Measurements from ENCODE around the gene SMDT1. TPM values are rescaled to one million over a fixed set of nuclear protein-coding genes. Genes with fewer than 3 reads are reported as not detected.

Gene SMDT1
- polyA plus RNA-seq, 1 donor = 93.7 TPM

DNA sequence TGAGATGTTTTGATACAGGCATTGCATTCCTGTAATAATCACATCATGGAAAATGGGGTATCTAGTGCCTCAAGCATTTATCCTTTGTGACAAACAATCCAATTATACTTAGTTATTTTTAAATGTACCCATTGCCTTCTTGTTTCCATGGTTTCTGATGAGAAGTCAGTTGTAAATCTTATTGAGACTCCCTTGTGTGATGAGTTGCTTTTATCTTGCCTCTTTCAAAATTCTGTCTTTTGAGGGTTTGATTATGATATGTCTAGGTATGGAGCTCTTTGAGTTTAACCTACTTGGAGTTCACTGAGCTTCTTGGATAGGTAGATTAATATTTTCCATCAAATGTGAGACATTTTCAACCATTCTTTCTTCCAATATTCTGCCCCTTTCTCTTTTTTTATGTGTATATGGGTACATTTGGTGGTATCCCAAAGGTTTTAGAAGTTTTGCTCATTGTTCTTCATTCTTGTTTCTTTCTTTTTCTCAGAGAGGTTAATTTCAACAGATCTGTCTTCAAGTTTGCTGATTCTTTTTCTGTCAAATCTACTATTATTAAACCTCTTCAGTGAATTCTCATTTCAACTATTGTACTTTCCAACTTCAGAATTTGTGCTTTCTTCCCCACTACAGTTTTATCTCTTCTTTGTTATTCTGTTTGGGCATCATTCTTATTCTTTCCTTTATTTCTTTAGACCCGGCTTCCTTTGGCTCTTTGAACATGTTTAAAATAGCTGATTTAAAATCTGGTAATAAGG lies 22.6 kb upstream of the SMDT1 start:
- peaks cover 31% of the 10 kb centered on the region for H3K36me3 ChIP-seq (ENCODE audit: control insufficient read depth, insufficient read depth, low read length)
- no peaks in the 10 kb centered on the region for H3K4me1 ChIP-seq (ENCODE audit: control insufficient read depth, insufficient read depth, low read length)
- H3K27ac ChIP-seq (ENCODE audit: low read length) = no peak overlapping the region
- peaks cover 11% of the 10 kb centered on the region for H3K9me3 ChIP-seq (ENCODE audit: control insufficient read depth, low read depth, low read length)
- no peak overlapping the region for H3K4me3 ChIP-seq (ENCODE audit: low read length)
- H3K27me3 ChIP-seq (ENCODE audit: control insufficient read depth, insufficient read depth, low read length) = no peaks in the 10 kb centered on the region
- WGBS (ENCODE audit: insufficient coverage, low lambda C conversion rate) = 100% methylated on average over 1 of the region's 1 CpG
- no peak for DNase-seq

DNA sequence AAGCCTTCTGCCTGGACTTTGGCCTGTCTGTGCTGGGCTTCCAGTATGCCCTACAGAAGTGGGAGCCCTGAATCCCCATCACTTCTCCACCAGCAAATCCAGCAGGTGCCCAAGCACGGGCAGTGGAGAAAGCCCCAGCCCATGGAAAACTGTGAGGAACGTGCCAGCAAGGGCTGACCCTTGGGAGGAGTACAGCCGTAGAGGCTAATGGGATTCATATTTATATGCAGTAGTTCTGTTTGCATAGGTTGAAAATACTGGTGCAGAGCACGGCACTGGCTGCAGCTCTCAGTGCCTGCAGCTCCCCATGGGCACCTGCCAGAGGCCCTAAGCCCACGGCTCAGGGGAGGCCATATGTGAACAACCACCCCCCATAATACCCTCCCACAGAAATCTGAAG lies 19.0 kb upstream of the SMDT1 start:
- no peak overlapping the region for H3K27ac ChIP-seq (ENCODE audit: low read length)
- H3K4me3 ChIP-seq (ENCODE audit: low read length) = no peak overlapping the region
- H3K36me3 ChIP-seq (ENCODE audit: control insufficient read depth, insufficient read depth, low read length) = peaks cover 45% of the 10 kb centered on the region
- DNase-seq = no peak
- H3K4me1 ChIP-seq (ENCODE audit: control insufficient read depth, insufficient read depth, low read length) = peaks cover 5% of the 10 kb centered on the region
- no CpG with 5 or more reads among the region's 5 CpGs for WGBS (ENCODE audit: insufficient coverage, low lambda C conversion rate)
- H3K27me3 ChIP-seq (ENCODE audit: control insufficient read depth, insufficient read depth, low read length) = no peaks in the 10 kb centered on the region
- H3K9me3 ChIP-seq (ENCODE audit: control insufficient read depth, low read depth, low read length) = peaks cover 11% of the 10 kb centered on the region

DNA sequence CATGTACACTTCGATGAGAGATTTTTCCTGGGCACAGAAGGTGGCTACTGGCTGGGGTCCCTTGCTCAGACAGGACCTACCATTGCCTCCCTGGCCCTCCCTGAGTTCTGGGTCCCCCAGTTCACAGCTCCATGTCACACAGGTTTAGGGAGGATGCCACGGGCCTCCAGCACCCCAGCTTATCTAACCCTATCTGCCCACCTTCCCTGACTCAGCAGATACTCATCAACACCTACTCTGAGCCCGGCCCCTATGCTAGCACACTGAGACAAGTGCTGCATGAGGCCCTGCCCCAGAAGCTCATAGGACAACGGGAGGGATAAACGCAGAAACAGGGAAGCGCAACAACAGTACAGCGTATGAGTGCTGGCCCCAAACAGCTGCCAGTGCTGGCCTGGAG lies 18.5 kb upstream of the SMDT1 start:
- 90% methylated on average over 2 of the region's 7 CpGs for WGBS (ENCODE audit: insufficient coverage, low lambda C conversion rate)

DNA sequence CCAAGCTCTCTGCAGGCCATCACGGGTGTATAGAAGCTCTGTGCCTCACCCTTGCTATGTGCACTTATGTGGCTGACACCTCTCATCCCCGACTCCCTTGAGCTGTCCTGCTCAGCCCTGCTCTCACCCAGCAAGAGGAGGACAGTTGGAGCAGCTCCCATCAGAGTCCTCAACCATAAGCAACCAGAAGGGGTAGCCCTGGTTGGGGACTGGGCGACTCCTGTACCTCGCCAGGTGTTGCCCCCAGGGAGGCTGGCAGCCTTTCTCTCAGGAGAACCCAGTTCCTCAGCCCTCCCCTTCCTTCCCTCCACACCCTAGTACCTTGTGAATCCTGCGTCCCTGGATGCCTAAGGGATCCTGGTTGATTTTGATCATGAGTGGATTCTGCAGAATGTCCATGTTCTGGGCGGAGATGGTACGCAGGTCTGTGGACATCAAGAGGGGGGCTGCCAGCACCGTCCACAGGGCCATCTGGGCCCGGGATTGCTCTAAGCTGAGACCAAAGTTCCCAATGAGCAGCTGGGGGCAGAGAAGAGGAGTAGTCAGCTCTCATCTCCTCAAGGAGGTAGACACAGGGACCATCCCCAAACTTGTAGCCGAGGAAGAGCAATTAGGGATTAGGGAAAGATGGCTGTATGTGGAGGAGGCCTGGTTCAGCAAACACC lies 16.9 kb upstream of the SMDT1 start:
- Histone ChIP-seq H3K27ac (ENCODE audit: low read length) (no peak overlapping the region), H3K27me3 (ENCODE audit: control insufficient read depth, insufficient read depth, low read length) (no peaks in the 10 kb centered on the region), H3K36me3 (ENCODE audit: control insufficient read depth, insufficient read depth, low read length) (peaks cover 62% of the 10 kb centered on the region), H3K9me3 (ENCODE audit: control insufficient read depth, low read depth, low read length) (no peaks in the 10 kb centered on the region), H3K4me1 (ENCODE audit: control insufficient read depth, insufficient read depth, low read length) (peaks cover 5% of the 10 kb centered on the region), H3K4me3 (ENCODE audit: low read length) (no peak overlapping the region)
- no peak for DNase-seq
- WGBS (ENCODE audit: insufficient coverage, low lambda C conversion rate) = no CpG with 5 or more reads among the region's 10 CpGs

More for the DNA sequence above, 18.5 kb upstream of the SMDT1 start:
- no peak overlapping the region for H3K4me3 ChIP-seq (ENCODE audit: low read length)
- H3K27ac ChIP-seq (ENCODE audit: low read length) = no peak overlapping the region
- peaks cover 11% of the 10 kb centered on the region for H3K9me3 ChIP-seq (ENCODE audit: control insufficient read depth, low read depth, low read length)
- H3K4me1 ChIP-seq (ENCODE audit: control insufficient read depth, insufficient read depth, low read length) = peaks cover 5% of the 10 kb centered on the region
- DNase-seq = no peak
- peaks cover 49% of the 10 kb centered on the region for H3K36me3 ChIP-seq (ENCODE audit: control insufficient read depth, insufficient read depth, low read length)
- no peaks in the 10 kb centered on the region for H3K27me3 ChIP-seq (ENCODE audit: control insufficient read depth, insufficient read depth, low read length)

DNA sequence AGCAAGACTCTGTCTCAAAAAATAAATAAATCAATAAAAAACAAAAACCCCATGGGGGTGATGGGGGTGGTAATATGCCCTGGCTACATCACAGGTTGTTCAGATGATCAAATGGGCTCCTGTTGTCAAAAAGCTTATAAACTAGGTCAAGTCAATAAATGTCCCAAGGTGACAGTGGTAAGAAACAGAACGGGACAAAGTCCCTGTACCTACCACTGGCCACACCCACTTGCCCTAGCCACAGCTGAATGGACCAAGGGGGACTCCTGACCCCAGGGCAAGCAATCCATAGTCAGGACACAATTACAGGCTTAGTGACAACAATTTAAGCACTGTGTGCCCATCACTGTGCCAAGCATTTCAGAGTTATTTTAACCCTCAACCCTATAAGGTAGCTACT lies 14.9 kb upstream of the SMDT1 start:
- Histone ChIP-seq H3K36me3 (ENCODE audit: control insufficient read depth, insufficient read depth, low read length) (peaks cover 57% of the 10 kb centered on the region), H3K27ac (ENCODE audit: low read length) (no peak overlapping the region)

DNA sequence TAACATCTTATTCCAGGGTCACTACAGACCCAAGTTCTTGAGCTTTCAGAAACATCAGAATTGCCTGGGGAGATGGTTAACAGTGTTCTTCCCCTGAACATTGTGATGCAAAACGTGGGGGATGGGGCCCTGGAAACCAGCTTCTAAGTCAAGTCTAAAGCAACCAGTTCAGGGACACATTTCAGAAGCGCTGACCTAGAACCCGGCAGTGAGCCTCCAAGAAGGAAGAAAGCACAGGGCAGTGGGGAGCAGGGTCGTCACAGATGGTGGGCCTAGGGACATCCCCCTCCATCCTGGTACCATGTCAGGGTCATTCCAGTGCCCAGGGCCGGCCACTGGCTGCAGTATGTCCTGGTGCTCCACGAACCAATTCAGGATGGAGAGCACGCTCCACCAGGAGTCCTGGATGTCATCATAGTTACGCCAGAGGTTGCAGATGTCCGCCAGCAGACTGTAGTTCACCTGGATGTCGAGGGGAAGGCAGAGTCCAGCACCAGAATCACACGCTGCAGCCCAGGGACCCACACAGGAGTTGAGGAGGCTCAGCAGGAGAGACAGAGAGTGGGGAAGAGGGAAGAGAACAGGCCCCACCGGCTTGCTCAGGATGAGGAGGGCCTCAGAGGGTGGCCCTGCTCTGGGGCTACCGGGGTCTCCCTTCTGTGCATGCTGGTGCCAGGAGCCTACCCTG lies 13.9 kb upstream of the SMDT1 start:
- Histone ChIP-seq H3K4me1 (ENCODE audit: control insufficient read depth, insufficient read depth, low read length) (peaks cover 13% of the 10 kb centered on the region), H3K4me3 (ENCODE audit: low read length) (no peak overlapping the region), H3K27ac (ENCODE audit: low read length) (no peak overlapping the region), H3K36me3 (ENCODE audit: control insufficient read depth, insufficient read depth, low read length) (peaks cover 48% of the 10 kb centered on the region), H3K27me3 (ENCODE audit: control insufficient read depth, insufficient read depth, low read length) (no peaks in the 10 kb centered on the region), H3K9me3 (ENCODE audit: control insufficient read depth, low read depth, low read length) (no peaks in the 10 kb centered on the region)
- DNase-seq = no peak
- no CpG with 5 or more reads among the region's 13 CpGs for WGBS (ENCODE audit: insufficient coverage, low lambda C conversion rate)

More for the DNA sequence above, 14.9 kb upstream of the SMDT1 start:
- no CpG with 5 or more reads among the region's 1 CpG for WGBS (ENCODE audit: insufficient coverage, low lambda C conversion rate)
- DNase-seq = peak; percentile 40 to 62
- Histone ChIP-seq H3K9me3 (ENCODE audit: control insufficient read depth, low read depth, low read length) (no peaks in the 10 kb centered on the region), H3K4me1 (ENCODE audit: control insufficient read depth, insufficient read depth, low read length) (peaks cover 6% of the 10 kb centered on the region), H3K4me3 (ENCODE audit: low read length) (no peak overlapping the region), H3K27me3 (ENCODE audit: control insufficient read depth, insufficient read depth, low read length) (no peaks in the 10 kb centered on the region)

DNA sequence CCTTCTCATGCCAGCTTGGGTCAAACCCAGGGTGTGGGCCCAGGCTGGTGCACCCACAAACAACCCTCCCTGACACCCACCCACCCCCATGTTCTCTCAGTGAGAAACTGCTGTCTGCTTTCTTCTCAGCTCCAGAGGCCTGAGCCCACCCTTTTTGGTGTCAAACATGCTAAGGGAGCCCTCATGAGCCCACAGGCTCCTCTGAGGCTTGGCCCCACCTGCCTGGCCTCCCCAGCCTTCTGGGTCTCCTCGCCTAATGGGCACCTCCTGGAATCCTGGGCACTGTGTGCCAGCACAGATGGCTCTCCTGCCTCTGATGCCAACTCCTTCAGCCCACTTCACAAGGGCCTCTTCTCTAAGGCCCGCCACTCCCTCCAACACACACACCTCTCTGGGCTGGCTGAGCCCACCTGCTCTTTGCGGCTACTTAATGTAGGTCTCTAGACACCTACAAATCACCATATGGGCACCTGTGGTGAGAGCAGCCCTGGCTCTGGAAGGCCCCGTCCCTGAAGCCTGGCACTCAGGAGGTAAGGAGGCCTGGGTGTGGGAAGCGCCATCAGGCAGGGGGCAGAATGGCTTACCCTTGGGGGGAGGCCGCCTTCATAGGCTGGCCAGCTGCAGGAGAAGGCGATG lies 13.3 kb upstream of the SMDT1 start:
- H3K4me3 ChIP-seq (ENCODE audit: low read length) = no peak overlapping the region

DNA sequence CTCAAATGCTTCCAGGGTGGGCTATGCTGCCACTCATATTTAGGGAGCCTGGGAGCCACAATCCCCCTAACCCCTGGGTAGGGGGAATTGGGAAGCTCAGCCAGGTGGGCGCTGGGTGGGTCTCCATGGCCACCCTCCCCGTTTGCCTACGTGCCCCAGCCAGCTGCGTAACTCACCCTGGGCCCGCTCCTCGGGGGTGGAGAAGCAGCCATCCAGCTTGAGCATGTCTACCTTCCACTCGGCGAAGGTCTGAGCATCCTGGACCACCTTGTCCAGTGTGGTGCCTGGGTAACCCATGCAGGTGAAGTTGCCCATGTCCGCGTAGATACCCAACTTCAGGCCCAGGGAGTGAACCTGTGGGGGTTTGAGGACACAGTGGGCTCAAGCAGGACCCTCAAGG lies 12.6 kb upstream of the SMDT1 start:
- peaks cover 23% of the 10 kb centered on the region for H3K4me1 ChIP-seq (ENCODE audit: control insufficient read depth, insufficient read depth, low read length)
- no peak for DNase-seq
- no CpG with 5 or more reads among the region's 10 CpGs for WGBS (ENCODE audit: insufficient coverage, low lambda C conversion rate)
- H3K4me3 ChIP-seq (ENCODE audit: low read length) = no peak overlapping the region
- H3K27ac ChIP-seq (ENCODE audit: low read length) = no peak overlapping the region
- H3K36me3 ChIP-seq (ENCODE audit: control insufficient read depth, insufficient read depth, low read length) = peaks cover 39% of the 10 kb centered on the region
- H3K27me3 ChIP-seq (ENCODE audit: control insufficient read depth, insufficient read depth, low read length) = no peaks in the 10 kb centered on the region
- H3K9me3 ChIP-seq (ENCODE audit: control insufficient read depth, low read depth, low read length) = no peaks in the 10 kb centered on the region

More for the DNA sequence above, 13.3 kb upstream of the SMDT1 start:
- no peaks in the 10 kb centered on the region for H3K9me3 ChIP-seq (ENCODE audit: control insufficient read depth, low read depth, low read length)
- no peaks in the 10 kb centered on the region for H3K27me3 ChIP-seq (ENCODE audit: control insufficient read depth, insufficient read depth, low read length)
- peaks cover 16% of the 10 kb centered on the region for H3K4me1 ChIP-seq (ENCODE audit: control insufficient read depth, insufficient read depth, low read length)
- WGBS (ENCODE audit: insufficient coverage, low lambda C conversion rate) = no CpG with 5 or more reads among the region's 7 CpGs
- H3K36me3 ChIP-seq (ENCODE audit: control insufficient read depth, insufficient read depth, low read length) = peaks cover 42% of the 10 kb centered on the region
- no peak overlapping the region for H3K27ac ChIP-seq (ENCODE audit: low read length)
- DNase-seq = no peak

DNA sequence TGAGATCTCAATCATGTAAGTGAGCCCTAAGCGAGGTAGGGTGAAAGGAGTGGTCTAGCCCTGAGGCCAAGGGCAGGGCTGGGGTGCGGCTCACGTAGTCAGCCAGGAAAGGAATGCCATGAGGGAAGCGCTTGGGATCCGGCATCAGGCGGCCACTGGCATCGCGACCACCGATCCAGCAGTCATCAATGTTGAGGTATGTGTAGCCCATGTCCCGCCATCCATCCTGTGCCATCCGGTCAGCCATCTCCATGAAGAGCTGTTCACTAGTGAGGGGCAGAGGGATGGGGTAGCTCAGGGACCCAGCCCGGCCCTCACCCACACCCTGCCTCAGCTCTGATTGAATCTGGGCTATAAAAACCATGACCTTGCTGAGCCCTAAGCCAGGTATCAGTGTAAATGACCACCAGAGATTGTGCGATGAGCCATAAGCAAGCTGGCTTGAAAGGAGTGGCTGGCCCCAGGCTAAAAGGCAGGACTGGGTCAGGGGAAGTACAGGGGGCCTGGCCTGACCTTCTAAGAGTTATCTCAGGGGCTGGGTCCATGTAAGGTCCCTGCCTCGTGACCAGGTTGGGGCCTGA lies 11.7 kb upstream of the SMDT1 start:
- H3K4me3 ChIP-seq (ENCODE audit: low read length) = no peak overlapping the region
- H3K27me3 ChIP-seq (ENCODE audit: control insufficient read depth, insufficient read depth, low read length) = no peaks in the 10 kb centered on the region
- no peak overlapping the region for H3K27ac ChIP-seq (ENCODE audit: low read length)
- DNase-seq = no peak
- WGBS (ENCODE audit: insufficient coverage, low lambda C conversion rate) = no CpG with 5 or more reads among the region's 14 CpGs
- H3K9me3 ChIP-seq (ENCODE audit: control insufficient read depth, low read depth, low read length) = no peaks in the 10 kb centered on the region
- H3K36me3 ChIP-seq (ENCODE audit: control insufficient read depth, insufficient read depth, low read length) = peaks cover 34% of the 10 kb centered on the region
- H3K4me1 ChIP-seq (ENCODE audit: control insufficient read depth, insufficient read depth, low read length) = peaks cover 23% of the 10 kb centered on the region

DNA sequence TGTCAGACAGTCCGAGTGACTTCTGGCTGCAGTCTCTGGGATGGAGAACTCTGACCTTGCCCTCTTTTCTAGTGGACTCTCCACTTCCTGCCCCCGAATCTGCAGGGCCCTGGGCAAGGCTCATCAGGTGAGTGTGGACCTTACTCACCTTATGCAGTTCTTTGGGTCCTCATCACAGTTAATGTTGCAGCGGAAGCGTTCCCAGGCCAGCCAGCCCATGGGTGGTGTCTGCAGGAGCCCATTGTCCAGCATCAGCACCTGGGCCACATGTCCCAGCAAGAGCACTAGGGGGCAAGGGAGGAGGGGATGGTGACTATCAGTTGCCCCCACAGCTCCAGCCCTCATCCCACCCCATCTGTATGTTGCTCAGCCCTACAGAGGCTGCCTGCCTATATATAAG lies 11.2 kb upstream of the SMDT1 start:
- Histone ChIP-seq H3K27ac (ENCODE audit: low read length) (no peak overlapping the region), H3K36me3 (ENCODE audit: control insufficient read depth, insufficient read depth, low read length) (peaks cover 29% of the 10 kb centered on the region), H3K4me3 (ENCODE audit: low read length) (no peak overlapping the region), H3K27me3 (ENCODE audit: control insufficient read depth, insufficient read depth, low read length) (no peaks in the 10 kb centered on the region), H3K9me3 (ENCODE audit: control insufficient read depth, low read depth, low read length) (no peaks in the 10 kb centered on the region), H3K4me1 (ENCODE audit: control insufficient read depth, insufficient read depth, low read length) (peaks cover 23% of the 10 kb centered on the region)
- DNase-seq = no peak
- no CpG with 5 or more reads among the region's 4 CpGs for WGBS (ENCODE audit: insufficient coverage, low lambda C conversion rate)
